ENCODE measurements around the gene MICALL1.

DNA sequence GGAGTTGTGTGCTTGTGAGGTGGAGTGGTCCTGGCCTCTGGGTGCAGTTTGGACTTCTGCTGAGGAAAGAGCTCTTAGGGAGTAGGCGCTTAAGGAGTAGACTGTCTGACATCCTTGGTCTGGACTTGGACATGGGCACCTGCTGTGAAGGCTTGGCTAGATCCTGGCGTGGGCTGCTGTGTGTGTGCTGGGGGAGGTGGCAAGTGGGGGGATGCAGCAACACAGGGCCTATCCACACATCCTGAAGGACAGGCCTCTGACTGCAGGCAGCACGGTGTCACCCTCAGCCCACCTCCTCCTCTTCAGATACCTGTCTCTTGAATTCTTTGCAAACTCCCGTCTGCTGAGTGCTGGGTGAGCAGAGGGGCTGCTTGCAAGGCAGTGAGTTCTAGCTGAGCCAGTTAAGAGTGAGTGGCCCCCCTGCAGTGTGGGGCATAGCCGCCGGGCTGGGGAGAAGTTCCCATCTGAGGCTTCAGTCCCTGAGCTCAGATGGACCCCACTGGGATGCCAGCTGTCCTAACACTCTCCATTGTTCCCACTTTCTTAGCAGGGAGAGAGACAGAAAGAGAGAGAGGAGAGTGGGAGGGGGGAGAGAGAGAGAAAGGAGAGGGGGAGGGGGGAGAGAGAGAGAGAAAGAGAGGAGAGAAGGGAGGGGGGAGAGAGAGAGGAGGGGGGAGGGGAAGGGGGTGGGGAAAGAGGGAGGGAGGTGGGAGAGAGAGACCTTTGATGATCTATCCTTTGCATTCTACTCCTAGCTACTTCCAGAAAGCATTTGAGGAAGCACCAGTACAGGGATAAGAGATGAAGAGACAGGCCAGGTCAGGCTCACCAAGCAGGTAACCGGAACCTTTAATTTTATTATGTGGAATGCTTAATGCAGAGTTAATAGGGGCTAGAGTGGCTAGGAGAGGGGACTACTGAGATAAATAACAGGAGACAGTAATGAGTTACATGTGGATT is 65.7 kb downstream of the MICALL1 start:
- TF ChIP-seq, protein P1, sequence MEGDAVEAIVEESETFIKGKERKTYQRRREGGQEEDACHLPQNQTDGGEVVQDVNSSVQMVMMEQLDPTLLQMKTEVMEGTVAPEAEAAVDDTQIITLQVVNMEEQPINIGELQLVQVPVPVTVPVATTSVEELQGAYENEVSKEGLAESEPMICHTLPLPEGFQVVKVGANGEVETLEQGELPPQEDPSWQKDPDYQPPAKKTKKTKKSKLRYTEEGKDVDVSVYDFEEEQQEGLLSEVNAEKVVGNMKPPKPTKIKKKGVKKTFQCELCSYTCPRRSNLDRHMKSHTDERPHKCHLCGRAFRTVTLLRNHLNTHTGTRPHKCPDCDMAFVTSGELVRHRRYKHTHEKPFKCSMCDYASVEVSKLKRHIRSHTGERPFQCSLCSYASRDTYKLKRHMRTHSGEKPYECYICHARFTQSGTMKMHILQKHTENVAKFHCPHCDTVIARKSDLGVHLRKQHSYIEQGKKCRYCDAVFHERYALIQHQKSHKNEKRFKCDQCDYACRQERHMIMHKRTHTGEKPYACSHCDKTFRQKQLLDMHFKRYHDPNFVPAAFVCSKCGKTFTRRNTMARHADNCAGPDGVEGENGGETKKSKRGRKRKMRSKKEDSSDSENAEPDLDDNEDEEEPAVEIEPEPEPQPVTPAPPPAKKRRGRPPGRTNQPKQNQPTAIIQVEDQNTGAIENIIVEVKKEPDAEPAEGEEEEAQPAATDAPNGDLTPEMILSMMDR (IDR thresholded peaks at IDR 0.05), result no peak
- no peak for TF ChIP-seq POLR2A (IDR thresholded peaks at IDR 0.05)

Data from esophagus squamous epithelium (tissue), 4 donors.